A673 (cell line): ENCODE data around the gene U2AF1L4.

ENCODE experiments used
- EZH2 ChIP-seq: fragments of 200-600 bp; sonication (generic); IDR thresholded peaks from 2 replicates; pipeline ENCODE4 v1.6.1; 2017; ENCODE audit warnings: borderline replicate concordance, low read depth, mild to moderate bottlenecking, mixed read lengths, antibody characterized with exemption, low read length; ENCODE audit not compliant: poor library complexity, severe bottlenecking
- TF ChIP-seq, protein P1 (sequence below): fragments of 300-800, 200-600 bp; sonication (generic); conservative IDR thresholded peaks from 2 replicates; pipeline ENCODE4 v1.5.1; 2017; ENCODE audit warnings: low read depth, mild to moderate bottlenecking, antibody characterized with exemption, low read length, moderate library complexity, mixed read lengths

DNA sequence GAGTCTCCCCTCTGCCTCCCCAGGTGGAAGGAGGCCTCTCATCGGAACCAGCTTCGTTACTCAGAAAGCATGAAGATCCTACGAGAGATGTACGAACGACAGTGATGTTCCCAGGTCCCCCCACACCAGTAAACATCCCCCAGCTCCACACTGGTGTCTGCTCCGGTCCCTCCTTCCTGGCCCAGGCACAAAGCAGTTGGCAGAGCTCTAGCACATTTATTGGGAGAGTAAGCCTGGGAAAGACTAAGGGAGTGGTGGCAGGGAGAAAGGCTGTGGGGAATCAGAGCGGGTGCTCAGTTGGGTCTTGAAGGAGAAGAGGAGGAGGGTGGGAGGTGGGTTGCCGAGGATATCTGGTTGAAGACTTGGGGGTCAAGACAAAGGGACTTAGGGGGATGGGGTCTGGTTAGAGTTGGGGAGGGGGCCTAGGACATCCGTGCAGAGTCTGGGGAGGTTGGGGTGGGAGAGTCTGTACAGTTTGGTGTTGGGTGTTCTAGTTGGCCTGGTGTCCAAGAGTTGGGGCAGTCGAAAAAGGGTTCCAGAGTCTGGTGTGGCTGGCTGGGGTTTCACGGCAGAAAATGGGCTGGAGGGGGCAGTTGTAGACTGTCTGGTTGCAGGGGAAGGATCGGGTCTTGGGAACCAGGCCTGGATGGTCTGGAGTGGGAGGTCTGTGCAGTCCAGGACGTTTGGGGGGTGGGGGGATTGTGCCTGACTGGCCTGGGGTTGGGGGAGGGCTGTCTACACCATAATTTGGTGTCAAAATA is 9.3 kb upstream of the U2AF1L4 start:
- TF ChIP-seq, protein P1, sequence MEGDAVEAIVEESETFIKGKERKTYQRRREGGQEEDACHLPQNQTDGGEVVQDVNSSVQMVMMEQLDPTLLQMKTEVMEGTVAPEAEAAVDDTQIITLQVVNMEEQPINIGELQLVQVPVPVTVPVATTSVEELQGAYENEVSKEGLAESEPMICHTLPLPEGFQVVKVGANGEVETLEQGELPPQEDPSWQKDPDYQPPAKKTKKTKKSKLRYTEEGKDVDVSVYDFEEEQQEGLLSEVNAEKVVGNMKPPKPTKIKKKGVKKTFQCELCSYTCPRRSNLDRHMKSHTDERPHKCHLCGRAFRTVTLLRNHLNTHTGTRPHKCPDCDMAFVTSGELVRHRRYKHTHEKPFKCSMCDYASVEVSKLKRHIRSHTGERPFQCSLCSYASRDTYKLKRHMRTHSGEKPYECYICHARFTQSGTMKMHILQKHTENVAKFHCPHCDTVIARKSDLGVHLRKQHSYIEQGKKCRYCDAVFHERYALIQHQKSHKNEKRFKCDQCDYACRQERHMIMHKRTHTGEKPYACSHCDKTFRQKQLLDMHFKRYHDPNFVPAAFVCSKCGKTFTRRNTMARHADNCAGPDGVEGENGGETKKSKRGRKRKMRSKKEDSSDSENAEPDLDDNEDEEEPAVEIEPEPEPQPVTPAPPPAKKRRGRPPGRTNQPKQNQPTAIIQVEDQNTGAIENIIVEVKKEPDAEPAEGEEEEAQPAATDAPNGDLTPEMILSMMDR: no peak
- TF ChIP-seq EZH2: no peak
